ENCODE results near the gene EPHA8. TPM values are rescaled to one million over a fixed set of nuclear protein-coding genes. Genes with fewer than 3 reads are reported as not detected.

Gene EPHA8
- total and polyA plus RNA-seq, 9 of the 15 experiments (the other 6 are each of a cell fraction or from before 2014, with no cell fraction given): not detected

- POLR2A ChIA-PET: no interaction called here
- Histone ChIP-seq H3K4me2 (ENCODE audit: insufficient read depth, low read length) (no peak overlapping the region), H3K9ac (ENCODE audit: insufficient read depth in 1 of 2, low read depth in 2 of 2, low read length in 2 of 2) (no peak overlapping the region; a peak in 1 of 4 replicates), H3K36me3 (ENCODE audit: control insufficient read depth, insufficient read depth, low read length) (no peaks in the 10 kb centered on the region), H3K4me3 (no peak overlapping the region), H3K27me3 (ENCODE audit: control insufficient read depth in 2 of 2, insufficient read depth in 2 of 2, low read length in 2 of 2) (peaks cover 51 to 78% of the 10 kb centered on the region in 2 experiments), H4K20me1 (replicated peaks; ENCODE audit: control insufficient read depth, insufficient read depth, low read length) (peaks cover 20% of the 10 kb centered on the region; the same call in 1 of the 2 replicates), H2AFZ (ENCODE audit: low read depth, low read length) (no peak overlapping the region), H3K79me2 (ENCODE audit: control insufficient read depth, insufficient read depth, low read length) (no peaks in the 10 kb centered on the region), H3K9me1 (ENCODE audit: control insufficient read depth, insufficient read depth, low read length) (peaks cover 4% of the 10 kb centered on the region), H3K4me1 (replicated peaks in 1 of 2; ENCODE audit: control insufficient read depth in 2 of 2, insufficient read depth in 2 of 2, low read length in 2 of 2) (peaks cover 0 to 25% of the 10 kb centered on the region in 2 experiments; a peak in 1 of 5 replicates), H3K9me3 (replicated peaks; ENCODE audit: control insufficient read depth, insufficient read depth, low read depth, low read length) (no peaks in the 10 kb centered on the region), H3K27ac (ENCODE audit: extremely low read depth, low read depth, low read length) (no peak overlapping the region)
- ATAC-seq: no peak
- 2% methylated on average over 8 of the region's 8 CpGs for WGBS (ENCODE audit: insufficient coverage, low coverage, missing lambda C conversion rate)
- CTCF ChIA-PET (ENCODE audit: low intra/inter-chr PET ratio): no interaction called here
- BruUV-seq (replicated peaks): no TSS peak
- intact Hi-C loops (cut with micrococcal nuclease) (no loop called here), in situ Hi-C loops (cut with MboI) (no loop called here)
- DNase-seq (ENCODE audit: extremely low read depth in 1 of 4, low spot score in 3 of 4): no peak
- FAIRE-seq: no peak
- TF ChIP-seq TOE1 (IDR thresholded peaks at IDR 0.05; ENCODE audit: borderline replicate concordance) (no peak), TOE1 (CRISPR knock-in tag; IDR thresholded peaks at IDR 0.05; ENCODE audit: borderline replicate concordance, low read depth) (no peak), LEF1 (IDR thresholded peaks at IDR 0.05) (no peak), WHSC1 (IDR thresholded peaks at IDR 0.05; ENCODE audit: low read length) (no peak), MEF2A (IDR thresholded peaks at IDR 0.05; ENCODE audit: control insufficient read depth, low read depth, low read length) (no peak), E2F4 (CRISPR knock-in tag; IDR thresholded peaks at IDR 0.05; ENCODE audit: low read depth) (no peak), THRB (CRISPR knock-in tag; conservative IDR thresholded peaks at IDR 0.05) (no peak), MXD1 (CRISPR knock-in tag; IDR thresholded peaks at IDR 0.05; ENCODE audit: borderline replicate concordance, poor library complexity, severe bottlenecking) (no peak), MITF (IDR thresholded peaks at IDR 0.05) (no peak), USF1 (CRISPR knock-in tag; IDR thresholded peaks at IDR 0.05) (no peak), MAX (CRISPR knock-in tag; IDR thresholded peaks at IDR 0.05) (no peak), CC2D1A (IDR thresholded peaks at IDR 0.05) (no peak), SUPT5H (IDR thresholded peaks at IDR 0.05) (no peak), JUND (IDR thresholded peaks at IDR 0.05; ENCODE audit: borderline replicate concordance, low read depth, low read length) (no peak), JUND (tag; IDR thresholded peaks at IDR 0.05; ENCODE audit: borderline replicate concordance, low read depth, low read length) (no peak), CSDE1 (IDR thresholded peaks at IDR 0.05) (no peak)
These were observed 34.7 kb downstream of the EPHA8 start for GRCh38 chr1:22597996-22598395.

Data from K562 (cell line).